HepG2 (cell line): ENCODE measurements around the gene MT1A. TPM values are rescaled to one million over a fixed set of nuclear protein-coding genes. Genes with fewer than 3 reads are reported as not detected.
"Not testable (repeated sequence)": the region's sequence is repeated elsewhere in the genome, so short reads cannot be mapped to it uniquely, and the experiment has no call there.

Experiments
- ATAC-seq: fragments of 200-7000 bp; cut with Tn5 transposase; 3 replicates; pipeline ENCODE4 v1.9.1; 2020; ENCODE audit warnings: mild to moderate bottlenecking, moderate library complexity
- BruUV-seq: library from RNA; stranded (reverse); fragments of 400-500 nt; replicated peaks from 2 replicates; lab custom pipeline; 2021; lab: Mats Ljungman, UMichigan
- CTCF ChIA-PET: fragments of 300-600 bp; formaldehyde crosslinking; extraction: SDS; loops from one replicate; lab custom pipeline; 2021; ENCODE audit warnings: low total read pairs, inconsistent platforms, low intra/inter-chr PET ratio; lab: Yijun Ruan, JAX
- POLR2A ChIA-PET: fragments of 350-600 bp; sonication (Branson Sonifier 250); formaldehyde crosslinking; loops from one replicate; lab custom pipeline; 2020; ENCODE audit warnings: antibody characterized with exemption, inconsistent platforms; lab: Yijun Ruan, JAX
- DNase-seq: peaks from one replicate; pipeline ENCODE4 v3.0.0-alpha.2; 2015; ENCODE audit warnings: low spot score
- FAIRE-seq: peaks from 3 replicates; lab custom pipeline; 2011; peaks lifted over from hg19 to GRCh38; lab: Jason Lieb, UNC
- H2AFZ ChIP-seq: one replicate; pipeline ENCODE4 v1.6.1; 2011; ENCODE audit warnings: low read length, inconsistent platforms
- H3K27ac ChIP-seq: fragments of 300-600 bp; 3 replicates; pipeline ENCODE4 v1.8.0; 2011; ENCODE audit warnings: mixed run types, mild to moderate bottlenecking, mixed read lengths, low read length, inconsistent platforms; ENCODE audit not compliant: insufficient read depth; ENCODE audit errors: extremely low read length
- H3K27me3 ChIP-seq, 2 experiments: fragments of 200-600 bp in 1 of 2; 2 replicates in 1 of 2; 3 replicates in 1 of 2; pipeline versions ENCODE4 v1.6.0 to v1.8.0; 2011; ENCODE audit warnings: low read length in 2 of 2, mild to moderate bottlenecking in 2 of 2, moderate library complexity in 2 of 2, inconsistent platforms in 1 of 2; ENCODE audit not compliant: insufficient read depth in 2 of 2, control insufficient read depth in 1 of 2
- H3K36me3 ChIP-seq, 2 experiments: fragments of 200-600 bp in 1 of 2; replicated peaks in 1 of 2; 2 replicates in 1 of 2; 3 replicates in 1 of 2; pipeline versions ENCODE4 v1.5.1 to v1.8.0; 2011; ENCODE audit warnings: low read length in 2 of 2, inconsistent platforms in 1 of 2; ENCODE audit not compliant: insufficient read depth in 2 of 2, control insufficient read depth in 1 of 2
- H3K4me1 ChIP-seq: 2 replicates; pipeline ENCODE4 v1.5.1; 2012; ENCODE audit warnings: low read length, inconsistent platforms; ENCODE audit not compliant: insufficient read depth
- H3K4me2 ChIP-seq: 2 replicates; pipeline ENCODE4 v1.6.0; 2011; ENCODE audit warnings: low read depth, low read length, inconsistent platforms
- H3K4me3 ChIP-seq, 3 experiments: fragments of 200-600 bp in 1 of 3; sonication (generic), shearing (Covaris generic) in 1 of 3; replicated peaks in 1 of 3; 2 replicates each; pipeline ENCODE4 v1.5.1; 2011 to 2016; ENCODE audit warnings: low read length in 3 of 3, inconsistent platforms in 2 of 3, low read depth in 2 of 3, mild to moderate bottlenecking in 2 of 3, control low read depth in 1 of 3, mixed read lengths in 1 of 3; ENCODE audit not compliant: insufficient read depth in 1 of 3
- H3K79me2 ChIP-seq: one replicate; pipeline ENCODE4 v1.6.1; 2011; ENCODE audit warnings: low read length, inconsistent platforms; ENCODE audit not compliant: insufficient read depth
- H3K9ac ChIP-seq: 2 replicates; pipeline ENCODE4 v1.6.0; 2011; ENCODE audit warnings: mild to moderate bottlenecking, low read depth, low read length, inconsistent platforms; ENCODE audit not compliant: insufficient read depth
- H3K9me3 ChIP-seq: 2 replicates; pipeline ENCODE4 v1.5.1; 2012; ENCODE audit warnings: mild to moderate bottlenecking, low read length
- H4K20me1 ChIP-seq: 2 replicates; pipeline ENCODE4 v1.6.0; 2011; ENCODE audit warnings: inconsistent platforms, mild to moderate bottlenecking, low read length, moderate library complexity; ENCODE audit not compliant: insufficient read depth
- CEBPB ChIP-seq: IDR thresholded peaks from 2 replicates; pipeline ENCODE4 v1.6.1; 2011; ENCODE audit warnings: low read depth, low read length, improper control_type of control experiment, borderline replicate concordance
- POLR2AphosphoS5 ChIP-seq: IDR thresholded peaks from 2 replicates; pipeline ENCODE4 v1.6.1; 2012; ENCODE audit warnings: low read depth, low read length
- WGBS: methylation state at CpG from one replicate; pipeline ENCODE4 v1.1.6; 2017; ENCODE audit warnings: low lambda C conversion rate; 5-methylcytosine and 5-hydroxymethylcytosine counted together
- in situ Hi-C: cut with HindIII; loops from 2 replicates; pipeline ENCODE4 v1.10.0; 2017; ENCODE audit warnings: low pct_unique_long_range_greater_than_20kb; ENCODE audit not compliant: extremely low pct_ligation_motif_present
- intact Hi-C: fragments of 100-400 bp; cut with micrococcal nuclease; formaldehyde crosslinking; loops from one replicate; pipeline ENCODE4 v1.10.0; 2022; ENCODE audit not compliant: unreplicated experiment
- polyA plus RNA-seq, 8 experiments: library from polyadenylated mRNA; depleted of rRNA in 3 of 8; stranded (reverse) in 7 of 8; unstranded in 1 of 8; fragments of >200 nt; fragmentation: Illumina TruSeq in 4 of 8; extraction: Trizol in 4 of 8; gene quantifications; 2 replicates each; pipeline versions ENCODE4 v1.2.1 to v1.2.3, GENCODE V29; 2011 to 2016; ENCODE audit warnings: low read depth in 4 of 8, missing spikeins in 1 of 8, mixed read lengths in 1 of 8; ENCODE audit not compliant: insufficient read depth in 1 of 8
- total RNA-seq, 5 experiments: library from RNA; depleted of rRNA; stranded (reverse); fragments of >200 nt; fragmentation: Illumina TruSeq; extraction: Trizol; gene quantifications; 2 replicates each; pipeline ENCODE4 v1.2.3, GENCODE V29; 2016; ENCODE audit warnings: low read depth in 1 of 5

MT1A gene
- total and polyA plus RNA-seq, 2 of the 13 experiments (the other 11 are each of a cell fraction or from before 2014, with no cell fraction given), result 8.3 to 10.4 TPM

DNA sequence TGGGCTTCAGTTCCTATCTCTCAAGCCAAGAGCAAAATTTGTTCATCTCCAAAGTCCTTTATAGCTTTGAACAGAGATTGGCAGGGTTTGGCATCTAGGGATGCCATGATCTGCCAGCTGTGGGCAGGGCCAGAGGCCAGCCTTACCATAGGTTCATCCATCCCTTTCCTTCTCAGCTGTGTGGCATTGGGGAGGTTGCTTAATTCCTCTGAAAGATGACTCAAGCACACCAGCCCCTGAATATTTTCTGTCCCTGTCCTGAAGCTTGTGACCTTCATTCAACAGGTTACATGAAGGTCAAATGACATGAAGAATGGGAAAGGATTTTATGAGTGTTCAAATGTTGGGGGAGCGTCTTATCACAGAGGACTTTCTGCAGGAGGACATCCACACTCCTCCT lies 26.0 kb downstream of the MT1A start:
- DNase-seq, result no peak
- no peak for FAIRE-seq
- H3K27me3 ChIP-seq, result peaks cover 3 to 14% of the 10 kb centered on the region in 2 experiments; a peak in 3 of 5 replicates
- no peak overlapping the region for H3K27ac ChIP-seq
- H3K4me3 ChIP-seq, result no peak overlapping the region
- H3K4me2 ChIP-seq, result no peak overlapping the region
- TF ChIP-seq POLR2AphosphoS5, result no peak
- peak; percentile 36; the same call in 1 of the 2 replicates for TF ChIP-seq CEBPB
- BruUV-seq, result no TSS peak
- in situ Hi-C loops (no loop called here), intact Hi-C loops (no loop called here)
- no peaks in the 10 kb centered on the region for H3K79me2 ChIP-seq
- ChIA-PET POLR2A (no interaction called here), CTCF (no interaction called here)
- no peaks in the 10 kb centered on the region for H3K36me3 ChIP-seq
- H3K4me1 ChIP-seq, result peaks cover 27% of the 10 kb centered on the region
- ATAC-seq, result no peak
- no peaks in the 10 kb centered on the region for H4K20me1 ChIP-seq
- no peak overlapping the region for H3K9ac ChIP-seq
- 47% methylated on average over 1 of the region's 1 CpG for WGBS
- no peak overlapping the region for H2AFZ ChIP-seq
- no peaks in the 10 kb centered on the region for H3K9me3 ChIP-seq

GRCh38 chr16:56665286-56666261 lies 27.1 kb downstream of the MT1A start:
- H3K9ac ChIP-seq, DNase-seq, H3K4me3 ChIP-seq, intact Hi-C loops, CTCF ChIA-PET, H3K27ac ChIP-seq, H4K20me1 ChIP-seq, H2AFZ ChIP-seq, POLR2A ChIA-PET, in situ Hi-C loops, H3K79me2 ChIP-seq, BruUV-seq, H3K36me3 ChIP-seq, H3K9me3 ChIP-seq, H3K4me2 ChIP-seq, ATAC-seq: not testable (repeated sequence)
- WGBS, result 45% methylated on average over 8 of the region's 8 CpGs
- FAIRE-seq, result peak; percentile 68
- Histone ChIP-seq H3K27me3 (peaks cover 7 to 25% of the 10 kb centered on the region in 2 experiments), H3K4me1 (peaks cover 27% of the 10 kb centered on the region)
